ENCODE measurements around the gene F8. TPM values are rescaled to one million over a fixed set of nuclear protein-coding genes. Genes with fewer than 3 reads are reported as not detected.
A peak's percentile ranks its signal among the peaks of the same experiment; 100 is the strongest.
"Not testable (repeated sequence)": the region's sequence is repeated elsewhere in the genome, so short reads cannot be mapped to it uniquely, and the experiment has no call there.

F8 gene
- total and polyA plus RNA-seq, 2 experiments from 2014 or later = 4.1 to 5.5 TPM

DNA sequence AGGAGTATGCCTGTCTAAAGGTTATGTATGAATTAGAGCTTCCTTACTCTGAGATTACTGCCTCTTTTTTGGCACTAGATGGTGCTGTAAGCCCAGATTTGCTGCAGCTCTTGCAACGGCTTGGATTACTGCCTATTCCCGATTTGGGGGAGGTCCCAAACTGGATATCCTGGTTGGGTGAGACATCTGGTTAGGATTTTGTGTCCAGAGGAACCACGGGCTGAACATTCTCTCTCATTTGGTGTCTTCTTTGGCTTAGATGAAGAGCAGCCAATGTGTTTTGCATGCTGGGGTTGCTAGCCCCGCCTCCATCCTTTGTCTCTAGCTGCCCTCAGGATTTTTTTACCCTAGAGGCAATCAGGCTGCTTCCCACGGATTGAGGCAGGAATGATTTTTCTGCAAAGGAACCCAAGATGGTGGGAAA lies 104.5 kb downstream of the F8 start:
- no peaks in the 10 kb centered on the region for H3K9me3 ChIP-seq (ENCODE audit: low read depth)
- no peaks in the 10 kb centered on the region for H3F3A ChIP-seq (ENCODE audit: insufficient read depth)
- peak overlapping the region; percentile 61 for H3K4me3 ChIP-seq
- TF ChIP-seq EZH2phosphoT487 (IDR thresholded peaks at IDR 0.05; ENCODE audit: insufficient read depth, low read depth) (no peak), EZH2 (IDR thresholded peaks at IDR 0.05; ENCODE audit: insufficient read depth, poor library complexity, severe bottlenecking) (no peak)
- H3K27ac ChIP-seq = no peak overlapping the region
- 0 out of 2 replicates have a peak, but pooled peaks cover 3% of the 10 kb centered on the region for H3K4me1 ChIP-seq (ENCODE audit: insufficient read depth)
- H2AFZ ChIP-seq = peak overlapping the region; percentile 71
- H4K20me1 ChIP-seq (ENCODE audit: insufficient read depth) = no peaks in the 10 kb centered on the region
- H3K9me2 ChIP-seq (ENCODE audit: insufficient read depth) = no peaks in the 10 kb centered on the region
- H3K9ac ChIP-seq = 0 out of 2 replicates have a peak overlapping the region, but pooled peaks have one; percentile 8
- peak; percentile 75 for DNase-seq
- 0 to 2% methylated on average over 5 of the region's 5 CpGs for WGBS, 2 experiments (ENCODE audit: low coverage in 1 of 2, low lambda C conversion rate in 2 of 2, missing lambda C conversion rate in 2 of 2)
- H3K27me3 ChIP-seq (replicated peaks; ENCODE audit: insufficient read depth) = no peaks in the 10 kb centered on the region
- in situ Hi-C loops (cut with MboI) = no loop called here
- H3K36me3 ChIP-seq (ENCODE audit: low read depth) = no peaks in the 10 kb centered on the region
- H3K4me2 ChIP-seq (ENCODE audit: unreplicated experiment) = peak overlapping the region; percentile 73
- no peaks in the 10 kb centered on the region for H3K79me2 ChIP-seq (ENCODE audit: insufficient read depth)

- H3K79me2 ChIP-seq (ENCODE audit: insufficient read depth) = no peaks in the 10 kb centered on the region
- no peak for DNase-seq
- no peaks in the 10 kb centered on the region for H4K20me1 ChIP-seq (ENCODE audit: insufficient read depth)
- no peak overlapping the region for H3K4me3 ChIP-seq
- in situ Hi-C loops (cut with MboI) = no loop called here
- H3K9ac ChIP-seq = no peak overlapping the region
- WGBS, 2 experiments (ENCODE audit: low coverage in 1 of 2, low lambda C conversion rate in 2 of 2, missing lambda C conversion rate in 2 of 2) = 49 to 54% methylated on average over 2 of the region's 2 CpGs
- H3K4me2 ChIP-seq (ENCODE audit: unreplicated experiment) = no peak overlapping the region
- H3K27ac ChIP-seq = no peak overlapping the region
- no peaks in the 10 kb centered on the region for H3K36me3 ChIP-seq (ENCODE audit: low read depth)
- no peaks in the 10 kb centered on the region for H3K27me3 ChIP-seq (replicated peaks; ENCODE audit: insufficient read depth)
- H3F3A ChIP-seq (ENCODE audit: insufficient read depth) = no peaks in the 10 kb centered on the region
- H3K4me1 ChIP-seq (ENCODE audit: insufficient read depth) = 0 out of 2 replicates have a peak, but pooled peaks cover 3% of the 10 kb centered on the region
- no peaks in the 10 kb centered on the region for H3K9me2 ChIP-seq (ENCODE audit: insufficient read depth)
- no peak overlapping the region for H2AFZ ChIP-seq
- TF ChIP-seq EZH2 (IDR thresholded peaks at IDR 0.05; ENCODE audit: insufficient read depth, poor library complexity, severe bottlenecking) (no peak), EZH2phosphoT487 (IDR thresholded peaks at IDR 0.05; ENCODE audit: insufficient read depth, low read depth) (no peak)
- no peaks in the 10 kb centered on the region for H3K9me3 ChIP-seq (ENCODE audit: low read depth)
These were observed 108.5 kb downstream of the F8 start for GRCh38 chrX:154914052-154914451.

DNA sequence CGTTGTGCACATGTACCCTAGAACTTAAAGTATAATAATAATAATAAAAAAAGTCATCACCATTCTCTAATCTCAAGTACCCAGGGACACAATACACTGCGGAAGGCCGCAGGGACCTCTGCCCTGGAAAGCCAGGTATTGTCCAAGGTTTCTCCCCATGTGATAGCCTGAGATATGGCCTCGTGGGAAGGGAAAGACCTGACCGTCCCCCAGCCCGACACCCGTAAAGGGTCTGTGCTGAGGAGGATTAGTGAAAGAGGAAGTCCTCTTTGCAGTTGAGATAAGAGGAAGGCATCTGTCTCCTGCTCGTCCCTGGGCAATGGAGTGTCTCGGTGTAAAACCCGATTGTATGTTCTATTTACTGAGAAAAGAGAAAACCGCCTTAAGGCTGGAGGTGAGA lies 112.0 kb downstream of the F8 start:
- H3K27ac ChIP-seq; DNase-seq; H3K36me3 ChIP-seq (ENCODE audit: low read depth); H3K4me2 ChIP-seq (ENCODE audit: unreplicated experiment); H3F3A ChIP-seq (ENCODE audit: insufficient read depth); H3K9ac ChIP-seq; in situ Hi-C loops (cut with MboI); H2AFZ ChIP-seq; H4K20me1 ChIP-seq (ENCODE audit: insufficient read depth); H3K9me3 ChIP-seq (ENCODE audit: low read depth); H3K79me2 ChIP-seq (ENCODE audit: insufficient read depth); H3K27me3 ChIP-seq (replicated peaks; ENCODE audit: insufficient read depth); H3K4me3 ChIP-seq; H3K4me1 ChIP-seq (ENCODE audit: insufficient read depth); H3K9me2 ChIP-seq (ENCODE audit: insufficient read depth): not testable (repeated sequence)
- WGBS, 2 experiments (ENCODE audit: low coverage in 1 of 2, low lambda C conversion rate in 2 of 2, missing lambda C conversion rate in 2 of 2) = 75 to 84% methylated on average over 7 to 11 of the region's 11 CpGs

GRCh38 chrX:154910048-154910447 lies 112.5 kb downstream of the F8 start:
- H3F3A ChIP-seq (ENCODE audit: insufficient read depth); in situ Hi-C loops (cut with MboI); H3K79me2 ChIP-seq (ENCODE audit: insufficient read depth); H4K20me1 ChIP-seq (ENCODE audit: insufficient read depth); H3K9me2 ChIP-seq (ENCODE audit: insufficient read depth); H3K9ac ChIP-seq; H3K4me1 ChIP-seq (ENCODE audit: insufficient read depth); H3K4me2 ChIP-seq (ENCODE audit: unreplicated experiment); H3K36me3 ChIP-seq (ENCODE audit: low read depth); H3K9me3 ChIP-seq (ENCODE audit: low read depth); H3K4me3 ChIP-seq; DNase-seq; H3K27me3 ChIP-seq (replicated peaks; ENCODE audit: insufficient read depth); H2AFZ ChIP-seq; H3K27ac ChIP-seq: not testable (repeated sequence)
- WGBS, 2 experiments (ENCODE audit: low coverage in 1 of 2, low lambda C conversion rate in 2 of 2, missing lambda C conversion rate in 2 of 2) = 74 to 83% methylated on average over 3 to 4 of the region's 4 CpGs

DNA sequence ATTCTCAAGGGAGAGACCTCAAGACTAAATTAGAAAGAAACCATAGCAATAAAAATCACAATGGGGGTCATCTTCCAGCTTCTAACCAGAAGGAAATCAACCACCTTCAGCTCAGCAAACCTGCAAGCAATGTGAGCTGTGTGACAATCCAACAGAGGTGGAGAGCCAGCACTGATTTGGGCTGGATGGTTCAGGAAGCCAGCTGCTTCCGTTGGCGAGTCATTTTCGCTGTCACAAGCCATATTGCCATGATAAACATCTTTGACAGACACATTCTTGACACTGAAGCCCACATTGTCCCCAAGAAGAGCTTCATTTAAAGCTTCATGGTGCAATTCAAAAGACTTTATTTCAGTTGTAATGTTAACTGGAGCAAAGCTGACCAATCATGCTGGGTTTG lies 113.7 kb downstream of the F8 start:
- Histone ChIP-seq H3K27me3 (replicated peaks; ENCODE audit: insufficient read depth) (no peaks in the 10 kb centered on the region), H3K27ac (no peak overlapping the region), H3F3A (ENCODE audit: insufficient read depth) (no peaks in the 10 kb centered on the region), H4K20me1 (ENCODE audit: insufficient read depth) (no peaks in the 10 kb centered on the region), H3K36me3 (ENCODE audit: low read depth) (no peaks in the 10 kb centered on the region), H3K4me3 (no peak overlapping the region), H3K9me2 (ENCODE audit: insufficient read depth) (no peaks in the 10 kb centered on the region), H3K9me3 (ENCODE audit: low read depth) (no peaks in the 10 kb centered on the region), H3K79me2 (ENCODE audit: insufficient read depth) (no peaks in the 10 kb centered on the region), H3K4me2 (ENCODE audit: unreplicated experiment) (no peak overlapping the region), H2AFZ (no peak overlapping the region), H3K9ac (no peak overlapping the region), H3K4me1 (ENCODE audit: insufficient read depth) (no peaks in the 10 kb centered on the region)
- DNase-seq = no peak
- TF ChIP-seq EZH2 (IDR thresholded peaks at IDR 0.05; ENCODE audit: insufficient read depth, poor library complexity, severe bottlenecking) (no peak), EZH2phosphoT487 (IDR thresholded peaks at IDR 0.05; ENCODE audit: insufficient read depth, low read depth) (no peak)
- WGBS, 2 experiments (ENCODE audit: low coverage in 1 of 2, low lambda C conversion rate in 2 of 2, missing lambda C conversion rate in 2 of 2) = 61 to 74% methylated on average over 3 of the region's 3 CpGs
- in situ Hi-C loops (cut with MboI) = no loop called here
